CD8-positive, alpha-beta memory T cell (primary cell): ENCODE measurements around the gene BNC2. TPM values are rescaled to one million over a fixed set of nuclear protein-coding genes. Genes with fewer than 3 reads are reported as not detected.

Source experiments
- CTCF ChIA-PET: fragments of 350-600 bp; sonication (Branson Sonifier 250); formaldehyde crosslinking; loops from one replicate; lab custom pipeline; 2021; ENCODE audit warnings: antibody characterized with exemption; lab: Charles Lee
- POLR2A ChIA-PET: fragments of 350-600 bp; sonication (Branson Sonifier 250); formaldehyde crosslinking; loops from one replicate; lab custom pipeline; 2021; ENCODE audit warnings: antibody characterized with exemption; lab: Charles Lee
- DNase-seq, 5 donors: peaks; one replicate each; pipeline versions ENCODE4 v3.0.0 to v3.0.0-alpha.2; 2020 to 2022; ENCODE audit warnings: mixed read lengths in 1 of 5
- H3K27ac ChIP-seq: one replicate; pipeline ENCODE4 v1.7.0; 2013; ENCODE audit warnings: low read depth, mild to moderate bottlenecking, low read length, moderate library complexity
- H3K27me3 ChIP-seq: 2 replicates; pipeline ENCODE4 v1.7.0; 2013; ENCODE audit warnings: low read length, mild to moderate bottlenecking; ENCODE audit not compliant: insufficient read depth, poor library complexity, severe bottlenecking
- H3K36me3 ChIP-seq: 2 replicates; pipeline ENCODE4 v1.7.0; 2013; ENCODE audit warnings: mild to moderate bottlenecking, low read length, moderate library complexity; ENCODE audit not compliant: insufficient read depth
- H3K4me1 ChIP-seq: 2 replicates; pipeline ENCODE4 v1.7.0; 2013; ENCODE audit warnings: mild to moderate bottlenecking, low read length, moderate library complexity; ENCODE audit not compliant: insufficient read depth
- H3K4me3 ChIP-seq: 2 replicates; pipeline ENCODE4 v1.7.0; 2013; ENCODE audit warnings: mild to moderate bottlenecking, low read length
- H3K9me3 ChIP-seq: 2 replicates; pipeline ENCODE4 v1.7.0; 2013; ENCODE audit warnings: mild to moderate bottlenecking, low read length
- H3K27ac Mint-ChIP-seq, 8 donors: one replicate each; pipeline ENCODE4 v1.8.0; 2020 to 2021; ENCODE audit warnings: mixed read lengths in 8 of 8, mild to moderate bottlenecking in 6 of 8, inconsistent platforms in 3 of 8, moderate library complexity in 3 of 8
- H3K27me3 Mint-ChIP-seq, 2 donors: one replicate each; pipeline ENCODE4 v1.8.0; 2020 to 2021; ENCODE audit warnings: mixed read lengths in 2 of 2, mild to moderate bottlenecking in 1 of 2, moderate library complexity in 1 of 2
- H3K36me3 Mint-ChIP-seq, 3 donors: one replicate each; pipeline ENCODE4 v1.8.0; 2020 to 2021; ENCODE audit warnings: mixed read lengths in 3 of 3, inconsistent platforms in 1 of 3, mild to moderate bottlenecking in 1 of 3
- H3K4me1 Mint-ChIP-seq, 3 donors: one replicate each; pipeline ENCODE4 v1.8.0; 2020 to 2021; ENCODE audit warnings: mixed read lengths in 3 of 3, inconsistent platforms in 1 of 3, mild to moderate bottlenecking in 1 of 3
- H3K4me3 Mint-ChIP-seq, 7 donors: one replicate each; pipeline ENCODE4 v1.8.0; 2020 to 2021; ENCODE audit warnings: mixed read lengths in 7 of 7, mild to moderate bottlenecking in 6 of 7, moderate library complexity in 4 of 7, inconsistent platforms in 2 of 7
- H3K9me3 Mint-ChIP-seq, 5 donors: one replicate each; pipeline ENCODE4 v1.8.0; 2020 to 2022; ENCODE audit warnings: mixed read lengths in 5 of 5, mild to moderate bottlenecking in 3 of 5, moderate library complexity in 2 of 5, inconsistent platforms in 1 of 5
- polyA plus RNA-seq: library from polyadenylated mRNA; unstranded; fragments of 300-500 nt; fragmentation: Illumina TruSeq; gene quantifications from one replicate; pipeline ENCODE4 v1.2.3, GENCODE V29; 2021
- total RNA-seq, 2 experiments: library from RNA; stranded (reverse); gene quantifications; one replicate each; pipeline ENCODE4 v1.2.3, GENCODE V29; 2021

The BNC2 gene
- total and polyA plus RNA-seq, 3 experiments from 2014 or later, result 0.18 TPM; not detected in 2

DNA sequence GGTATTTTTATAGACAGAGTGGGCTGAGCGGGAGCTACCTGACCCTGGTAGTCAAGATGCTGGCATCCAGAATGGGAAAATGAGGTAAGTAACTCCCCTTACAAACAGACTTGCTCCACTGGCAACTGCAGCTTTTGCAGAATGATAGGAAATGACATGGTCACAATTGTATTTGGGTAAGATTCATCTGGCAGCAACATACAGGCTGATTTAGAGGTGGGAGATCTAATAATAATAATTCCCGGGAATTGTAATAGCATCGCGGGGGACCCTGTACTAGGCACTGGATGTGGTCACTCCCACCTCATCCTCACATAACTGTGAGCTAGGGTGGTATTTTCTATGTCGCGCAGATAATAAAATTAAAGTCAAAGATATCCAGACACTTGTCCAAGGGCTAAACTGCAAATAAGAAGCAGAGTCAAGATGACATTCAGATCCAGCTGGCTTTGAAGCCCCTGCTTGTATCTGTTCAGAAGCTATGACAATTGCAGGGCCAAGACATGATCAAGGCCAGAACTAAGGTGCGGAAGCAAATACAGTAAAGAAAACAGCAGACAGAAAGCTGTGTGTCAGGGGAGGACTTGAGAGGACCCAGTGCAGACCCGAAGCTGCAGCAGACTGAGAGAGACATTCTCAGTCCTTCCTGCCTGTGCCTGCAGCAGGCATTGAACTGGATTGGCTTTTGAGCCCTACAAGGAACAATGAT lies 507.2 kb downstream of the BNC2 start:
- Histone ChIP-seq H3K36me3 (no peaks in the 10 kb centered on the region), H3K27me3 (no peaks in the 10 kb centered on the region), H3K4me3 (no peak overlapping the region), H3K9me3 (no peaks in the 10 kb centered on the region), H3K27ac (no peak overlapping the region), H3K4me1 (no peaks in the 10 kb centered on the region)
- no peak overlapping the region for H3K4me3 Mint-ChIP-seq
- ChIA-PET CTCF (no interaction called here), POLR2A (no interaction called here)
- H3K36me3 Mint-ChIP-seq, result no peaks in the 10 kb centered on the region
- H3K27ac Mint-ChIP-seq, result no peak overlapping the region
- peaks cover 2 to 8% (median 3%) of the 10 kb centered on the region in 5 donors for H3K9me3 Mint-ChIP-seq
- H3K27me3 Mint-ChIP-seq, result peaks cover 0 to 2% of the 10 kb centered on the region in 2 donors
- DNase-seq, result no peak
- H3K4me1 Mint-ChIP-seq, result no peaks in the 10 kb centered on the region

DNA sequence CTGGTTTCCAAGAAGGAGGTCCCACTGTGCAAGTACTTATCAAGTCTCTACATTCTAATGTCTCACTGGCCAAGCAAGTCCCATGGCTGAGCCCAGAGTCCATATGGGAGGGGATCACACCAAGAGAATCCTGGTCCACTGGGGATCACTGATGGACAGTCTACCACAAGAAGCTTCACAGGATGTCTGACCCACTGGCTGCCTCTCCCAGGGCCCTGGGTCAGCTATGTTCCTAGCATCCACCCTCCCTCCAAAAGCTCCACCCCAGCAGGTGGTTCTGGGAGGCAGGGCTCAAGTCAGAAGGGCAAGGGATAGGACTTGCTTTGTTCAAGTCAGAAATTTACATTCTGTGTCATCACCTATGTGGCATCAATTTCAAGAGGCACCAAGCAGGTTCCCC lies 508.5 kb downstream of the BNC2 start:
- CTCF ChIA-PET, result no interaction called here
- Histone ChIP-seq H3K36me3 (no peaks in the 10 kb centered on the region), H3K27ac (no peak overlapping the region), H3K27me3 (no peaks in the 10 kb centered on the region), H3K4me3 (no peak overlapping the region), H3K4me1 (no peaks in the 10 kb centered on the region), H3K9me3 (no peaks in the 10 kb centered on the region)
- no peak for DNase-seq
- peaks cover 0 to 2% of the 10 kb centered on the region in 2 donors for H3K27me3 Mint-ChIP-seq
- H3K36me3 Mint-ChIP-seq, result no peaks in the 10 kb centered on the region
- H3K9me3 Mint-ChIP-seq, result peaks cover 2 to 11% (median 7%) of the 10 kb centered on the region in 5 donors
- POLR2A ChIA-PET, result no interaction called here
- H3K27ac Mint-ChIP-seq, result no peak overlapping the region
- H3K4me1 Mint-ChIP-seq, result no peaks in the 10 kb centered on the region
- H3K4me3 Mint-ChIP-seq, result no peak overlapping the region

DNA sequence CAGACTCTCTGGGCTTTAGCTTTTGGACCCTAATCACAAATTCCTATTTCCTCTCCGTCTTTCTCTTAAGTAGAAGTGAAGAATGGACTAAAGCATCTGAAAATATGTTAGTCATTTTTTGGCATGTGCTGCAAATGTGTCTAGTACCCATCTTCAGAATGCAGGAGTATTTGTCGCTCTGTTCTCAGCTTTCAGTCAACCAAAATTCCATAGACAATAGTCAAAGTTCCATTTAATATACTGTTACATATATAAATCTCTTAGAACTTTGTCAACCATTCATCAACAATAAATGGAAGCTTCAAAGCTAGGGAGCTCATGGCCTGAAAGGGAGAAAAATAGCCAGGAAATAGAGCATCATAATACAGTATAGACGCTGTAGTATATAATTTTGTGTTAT lies 509.4 kb downstream of the BNC2 start:
- POLR2A ChIA-PET, result no interaction called here
- DNase-seq, result no peak
- Mint-ChIP-seq H3K27me3 (peaks cover 0 to 2% of the 10 kb centered on the region in 2 donors), H3K36me3 (no peaks in the 10 kb centered on the region), H3K27ac (no peak overlapping the region), H3K9me3 (peaks cover 2 to 7% (median 6%) of the 10 kb centered on the region in 5 donors), H3K4me1 (no peaks in the 10 kb centered on the region), H3K4me3 (no peak overlapping the region)
- Histone ChIP-seq H3K9me3 (no peaks in the 10 kb centered on the region), H3K27ac (no peak overlapping the region), H3K27me3 (no peaks in the 10 kb centered on the region), H3K4me3 (no peak overlapping the region), H3K36me3 (no peaks in the 10 kb centered on the region), H3K4me1 (no peaks in the 10 kb centered on the region)
- CTCF ChIA-PET, result no interaction called here

DNA sequence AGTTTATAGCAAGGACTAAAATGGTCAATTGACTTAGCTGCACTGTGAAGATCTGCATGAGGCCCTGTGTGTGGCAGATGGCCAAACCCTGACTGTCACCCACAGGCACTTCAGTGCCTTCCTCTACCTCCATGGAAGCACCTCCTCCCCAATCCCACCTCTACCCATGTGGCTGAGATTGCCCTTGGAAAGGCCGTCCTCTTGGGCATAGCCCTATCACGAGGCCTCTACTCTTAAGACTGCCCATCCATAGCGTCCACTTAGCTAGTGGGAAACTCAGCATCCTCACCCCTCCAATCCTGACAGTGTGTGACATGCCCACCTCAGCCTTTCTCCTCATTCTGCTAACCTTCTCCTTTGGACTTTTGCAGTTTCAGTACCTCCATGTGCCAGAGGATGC lies 510.2 kb downstream of the BNC2 start:
- no peak overlapping the region for H3K4me3 Mint-ChIP-seq
- H3K27me3 Mint-ChIP-seq, result peaks cover 0 to 2% of the 10 kb centered on the region in 2 donors
- H3K4me1 ChIP-seq, result no peaks in the 10 kb centered on the region
- no peak overlapping the region for H3K27ac Mint-ChIP-seq
- ChIA-PET POLR2A (no interaction called here), CTCF (no interaction called here)
- H3K36me3 Mint-ChIP-seq, result no peaks in the 10 kb centered on the region
- no peak overlapping the region for H3K27ac ChIP-seq
- no peak for DNase-seq
- no peak overlapping the region for H3K4me3 ChIP-seq
- no peaks in the 10 kb centered on the region for H3K27me3 ChIP-seq
- no peaks in the 10 kb centered on the region for H3K9me3 ChIP-seq
- H3K4me1 Mint-ChIP-seq, result no peaks in the 10 kb centered on the region
- peaks cover 2 to 10% (median 7%) of the 10 kb centered on the region in 5 donors for H3K9me3 Mint-ChIP-seq
- no peaks in the 10 kb centered on the region for H3K36me3 ChIP-seq
